IPS DF 4.7 (cell line): ENCODE data around the gene SLC6A3.
"Not testable (repeated sequence)": the region's sequence is repeated elsewhere in the genome, so short reads cannot be mapped to it uniquely, and the experiment has no call there.

ENCODE experiments used
- DNase-seq: peaks from one replicate; pipeline ENCODE4 v3.0.0-alpha.2; 2013; ENCODE audit warnings: low spot score; ENCODE audit errors: extremely low read depth

The SLC6A3 gene

DNA sequence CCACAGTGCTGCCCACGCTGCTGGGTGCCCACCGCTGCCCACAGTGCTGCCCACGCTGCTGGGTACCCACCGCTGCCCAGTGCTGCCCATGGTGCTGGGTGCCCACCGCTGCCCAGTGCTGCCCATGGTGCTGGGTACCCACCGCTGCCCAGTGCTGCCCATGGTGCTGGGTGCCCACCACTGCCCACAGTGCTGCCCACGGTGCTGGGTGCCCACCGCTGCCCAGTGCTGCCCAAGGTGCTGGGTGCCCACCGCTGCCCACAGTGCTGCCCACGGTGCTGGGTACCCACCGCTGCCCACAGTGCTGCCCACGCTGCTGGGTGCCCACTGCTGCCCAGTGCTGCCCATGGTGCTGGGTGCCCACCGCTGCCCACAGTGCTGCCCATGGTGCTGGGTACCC lies 22.7 kb downstream of the SLC6A3 start:
- DNase-seq, result not testable (repeated sequence)

GRCh38 chr5:1421521-1422341 lies 23.5 kb downstream of the SLC6A3 start:
- no peak for DNase-seq

DNA sequence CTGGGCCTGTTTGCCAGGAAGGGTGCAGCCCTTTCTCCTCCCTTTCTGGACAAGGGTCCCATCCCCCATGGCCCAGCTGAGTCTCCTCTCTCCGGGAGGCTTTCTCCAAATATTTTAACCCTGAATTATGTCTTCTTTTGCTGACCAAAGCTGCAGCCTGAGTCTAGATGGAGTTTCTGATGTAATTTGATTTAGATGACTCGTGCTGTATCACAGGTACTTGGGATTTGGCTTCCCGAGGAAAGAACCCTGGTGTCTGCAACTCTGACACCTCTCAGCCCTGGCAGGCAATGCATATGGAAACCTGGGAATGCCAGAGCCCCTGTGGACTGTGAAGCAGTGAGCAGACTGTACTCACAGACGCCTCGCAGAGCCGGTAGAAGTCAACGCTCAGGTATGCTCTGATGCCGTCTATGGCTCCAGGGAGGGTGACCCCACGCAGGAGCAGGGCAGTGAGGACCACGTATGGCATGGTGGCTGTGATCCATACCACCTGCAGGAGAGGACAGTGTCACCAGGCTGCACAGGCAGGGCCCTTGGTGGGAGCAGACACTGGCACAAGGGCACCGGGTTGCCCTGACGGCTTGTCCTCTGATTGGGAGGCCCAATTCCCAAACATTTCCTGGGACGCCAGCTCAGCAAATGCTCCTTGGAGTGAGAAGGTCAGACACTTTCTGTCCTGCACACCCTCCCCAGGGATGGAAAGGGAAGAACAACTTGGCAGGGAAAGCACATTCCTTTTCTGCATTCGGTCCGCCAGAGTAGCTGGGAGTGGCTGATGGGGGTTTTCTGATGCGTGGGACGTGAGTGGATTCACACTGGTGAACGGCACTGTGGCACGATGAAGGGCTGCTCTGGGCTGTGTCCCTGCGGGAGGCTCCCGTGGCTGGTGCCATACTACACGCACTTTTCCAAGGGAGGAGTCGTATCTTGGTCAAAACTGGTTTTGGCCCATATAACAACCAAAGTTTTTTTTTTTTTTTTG lies 24.7 kb downstream of the SLC6A3 start:
- no peak for DNase-seq

DNA sequence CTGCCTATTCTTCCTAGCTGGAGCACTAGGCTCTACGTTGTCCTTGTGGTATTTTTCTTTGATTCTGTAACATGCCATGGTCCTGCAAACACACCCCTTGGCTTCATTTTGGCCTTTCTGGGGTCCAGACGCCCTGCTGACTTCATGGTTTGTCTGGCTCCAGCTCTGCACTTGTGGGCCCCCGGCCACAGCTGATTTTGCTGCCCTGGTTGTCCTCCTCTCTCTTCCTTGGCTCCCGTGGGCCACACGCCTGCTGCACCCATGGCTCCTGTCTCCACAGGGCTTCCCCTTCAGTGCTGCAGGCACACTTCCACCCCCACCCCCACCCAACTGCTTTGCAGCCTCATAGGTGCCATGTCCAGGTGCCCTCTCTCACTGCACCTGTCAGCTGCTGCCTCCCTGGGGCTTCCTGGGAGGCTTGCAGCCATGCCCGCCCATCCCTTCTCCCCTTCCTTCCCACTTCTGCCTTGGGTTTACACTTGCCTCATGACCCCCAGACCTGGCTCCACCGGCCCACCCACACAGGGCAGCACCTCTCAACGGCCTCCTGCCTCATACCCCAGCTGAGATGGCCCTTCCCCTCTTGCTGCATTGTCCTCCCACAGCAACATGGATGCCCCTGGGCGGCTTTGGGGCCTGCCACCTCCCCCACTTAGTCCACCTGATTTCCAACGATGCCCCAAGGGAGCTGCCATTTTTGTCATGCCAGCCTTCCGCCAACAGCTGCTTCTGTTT lies 25.6 kb downstream of the SLC6A3 start:
- DNase-seq, result no peak

GRCh38 chr5:1418921-1419280 lies 26.3 kb downstream of the SLC6A3 start:
- no peak for DNase-seq

DNA sequence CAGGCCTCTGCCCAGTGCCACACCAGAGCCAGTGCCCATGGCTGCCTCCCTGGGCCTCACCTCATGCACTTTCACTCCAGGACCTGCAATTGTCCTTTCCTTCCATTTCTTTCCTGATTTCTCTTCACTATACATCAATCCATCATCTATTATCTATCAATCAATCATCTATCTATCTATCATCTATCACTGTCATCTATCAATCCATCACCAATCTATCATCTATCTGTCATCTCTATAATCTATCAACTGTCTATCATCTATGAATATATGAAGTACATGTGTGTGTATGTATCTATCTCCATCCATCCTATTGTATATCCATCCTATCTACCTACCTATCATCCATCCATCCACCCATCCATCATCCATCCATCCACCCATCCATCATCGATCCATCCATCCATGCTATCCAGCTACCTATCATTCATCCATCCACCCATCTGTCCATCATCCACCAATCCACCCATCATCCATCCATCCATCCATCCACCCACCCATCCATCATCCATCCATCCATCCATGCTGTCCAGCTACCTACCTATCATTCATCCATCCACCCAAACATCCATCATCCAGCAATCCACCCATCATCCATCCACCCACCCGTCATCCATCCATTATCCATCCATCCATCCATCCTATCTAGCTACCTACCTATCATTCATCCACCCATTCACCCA lies 26.9 kb downstream of the SLC6A3 start:
- no peak for DNase-seq

- DNase-seq, result no peak
Observed at GRCh38 chr5:1417586-1418225, 27.5 kb downstream of the SLC6A3 start.

GRCh38 chr5:1416856-1417469 lies 28.3 kb downstream of the SLC6A3 start:
- DNase-seq, result no peak

DNA sequence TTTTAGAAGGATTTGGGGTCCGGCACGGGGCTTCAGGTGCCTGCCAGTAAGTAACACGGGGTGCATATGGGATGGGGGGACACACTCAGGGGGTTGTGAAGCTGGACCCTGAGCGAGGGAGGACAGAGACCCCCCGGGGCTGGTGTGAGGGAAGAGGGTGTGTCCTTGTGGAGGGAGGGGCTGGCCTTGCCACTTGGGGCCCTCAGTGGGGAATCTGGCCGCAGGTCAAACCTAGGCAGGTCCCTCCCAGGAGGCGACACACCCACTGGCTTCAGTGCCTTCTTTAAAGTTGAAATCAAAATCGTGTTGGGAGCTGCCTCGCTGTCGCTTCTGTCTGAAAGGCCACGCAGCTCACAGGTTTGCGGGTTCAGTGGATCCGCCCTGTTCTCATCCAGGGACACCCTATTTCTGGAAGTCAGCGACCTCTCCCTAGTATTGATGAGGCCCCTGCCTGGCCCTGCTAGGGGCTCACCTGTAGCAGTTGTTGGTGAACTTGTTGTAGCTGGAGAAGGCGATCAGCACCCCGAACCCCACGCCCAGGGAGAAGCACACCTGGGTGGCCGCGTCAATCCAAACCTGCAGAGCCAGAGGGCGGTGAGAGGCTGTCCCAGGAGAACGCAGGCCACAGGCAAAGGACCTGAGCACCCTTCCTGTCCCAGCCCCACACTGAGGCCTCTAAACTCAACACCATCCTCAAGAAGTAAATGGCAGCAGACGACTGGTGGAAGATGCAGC lies 29.4 kb downstream of the SLC6A3 start:
- DNase-seq, result no peak

DNA sequence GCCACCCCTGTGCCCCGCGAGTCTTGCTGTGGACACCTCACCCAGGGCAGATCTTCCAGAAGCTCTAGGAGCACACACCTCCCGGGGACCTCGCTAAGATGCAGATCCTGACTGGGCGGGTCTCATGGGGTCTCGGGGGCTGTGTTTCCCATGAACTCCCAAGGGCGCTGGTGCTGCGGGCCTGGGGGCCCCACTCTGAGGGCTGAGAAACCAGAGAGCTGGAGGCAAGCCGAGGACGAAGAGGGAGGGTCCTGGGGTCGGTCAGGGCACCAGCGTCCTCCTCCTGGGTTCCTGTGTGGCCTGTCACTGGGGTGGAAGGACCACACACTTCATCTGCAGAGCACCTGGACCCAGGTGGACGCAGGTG lies 30.2 kb downstream of the SLC6A3 start:
- DNase-seq, result no peak

GRCh38 chr5:1414311-1415058 lies 30.8 kb downstream of the SLC6A3 start:
- DNase-seq, result no peak

DNA sequence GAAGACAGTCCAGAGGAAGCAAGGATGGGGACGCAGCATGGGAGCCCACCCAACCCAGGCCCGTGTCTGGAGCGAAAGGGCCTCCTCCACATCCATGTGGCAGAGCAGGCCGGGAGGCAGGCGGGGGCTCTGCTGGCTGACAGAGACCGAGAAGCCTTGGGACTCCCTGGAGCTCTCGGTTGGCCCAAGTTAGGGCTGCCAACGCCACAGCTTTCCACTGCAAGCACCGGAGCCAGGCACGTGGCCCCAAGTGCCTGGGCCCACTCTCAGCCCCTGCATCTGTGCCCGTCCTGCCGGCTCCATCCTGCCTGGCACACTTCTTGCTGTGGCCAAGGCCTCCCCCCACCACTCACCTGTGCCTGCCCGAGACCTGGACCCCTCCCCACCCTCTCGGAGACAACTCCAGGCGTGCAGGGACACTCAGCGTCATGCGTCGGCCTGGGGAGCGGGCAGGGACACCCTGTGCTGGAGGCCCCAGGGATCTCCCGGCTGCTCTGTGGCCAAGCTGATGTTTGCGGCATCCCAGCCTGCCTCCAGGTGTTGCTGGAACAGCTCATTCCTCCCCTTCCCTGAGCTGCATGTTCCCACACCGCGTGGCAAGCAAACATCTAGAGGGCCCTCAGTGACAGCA lies 31.5 kb downstream of the SLC6A3 start:
- DNase-seq, result no peak

- DNase-seq, result no peak
Observed at GRCh38 chr5:1413211-1413610, 32.0 kb downstream of the SLC6A3 start.

DNA sequence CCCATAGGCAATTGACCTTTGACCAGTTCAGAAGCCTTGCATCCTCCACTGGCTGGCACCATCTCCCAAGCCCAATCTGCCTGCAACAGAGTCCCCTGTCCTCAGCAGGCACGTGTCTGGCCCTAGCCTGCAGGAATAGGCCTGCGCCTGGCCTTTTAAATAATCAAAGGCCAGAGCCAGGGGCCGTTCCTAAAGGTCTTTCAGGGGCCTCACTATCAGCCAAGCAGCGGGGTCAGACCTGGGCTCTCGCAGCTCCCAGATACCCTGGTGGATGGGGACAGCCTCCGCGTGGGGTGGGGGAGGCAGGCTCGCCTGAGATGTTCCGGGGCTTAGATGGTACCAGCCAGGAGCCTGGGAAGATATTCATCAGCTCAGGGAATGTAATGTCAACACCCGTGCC lies 32.6 kb downstream of the SLC6A3 start:
- no peak for DNase-seq

DNA sequence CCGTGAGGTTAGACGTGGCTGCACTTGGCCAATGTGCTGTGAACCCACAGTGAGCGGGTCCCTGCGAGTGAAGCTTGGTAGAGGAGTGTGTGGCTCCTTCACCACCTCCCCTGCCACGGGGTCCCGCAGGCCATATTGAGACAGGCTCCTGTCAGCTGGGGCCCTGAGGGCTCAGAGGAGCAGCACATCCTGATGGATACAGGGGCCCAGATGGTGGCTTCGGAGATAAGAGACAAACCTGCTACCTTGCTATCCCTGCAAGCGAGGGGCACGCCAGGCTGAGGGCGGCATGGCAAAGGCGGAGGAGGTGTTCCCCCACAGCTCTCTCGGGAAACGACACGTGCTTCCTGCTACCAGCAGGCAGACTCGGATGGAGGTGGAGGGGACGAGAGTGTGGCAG lies 33.1 kb downstream of the SLC6A3 start:
- DNase-seq, result no peak

DNA sequence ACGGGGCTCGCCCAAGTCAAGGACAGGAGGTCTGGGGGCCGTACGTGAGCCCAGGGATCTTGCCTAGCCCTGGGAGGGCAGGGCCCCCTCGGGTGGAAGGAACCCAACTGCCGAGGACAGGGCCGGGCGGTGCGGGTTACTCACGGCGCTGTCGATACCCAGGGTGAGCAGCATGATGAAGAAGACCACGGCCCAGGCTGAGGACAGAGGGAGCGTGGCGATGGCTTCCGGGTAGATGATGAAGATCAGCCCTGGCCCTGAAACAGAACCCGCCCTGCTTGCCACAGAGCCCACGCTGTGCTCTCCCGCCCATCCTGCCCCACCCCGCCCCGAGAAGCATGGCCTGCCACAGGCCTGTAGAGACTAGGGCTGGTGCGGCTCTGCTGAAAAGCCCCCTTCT lies 34.1 kb downstream of the SLC6A3 start:
- no peak for DNase-seq

GRCh38 chr5:1410156-1411014 lies 34.9 kb downstream of the SLC6A3 start:
- no peak for DNase-seq
